ENCODE results near the gene RAB11FIP4. TPM values are rescaled to one million over a fixed set of nuclear protein-coding genes. Genes with fewer than 3 reads are reported as not detected.

RAB11FIP4 gene
- total and polyA plus RNA-seq, 2 of the 8 experiments (the other 6 are each of a cell fraction or from before 2014, with no cell fraction given): 21.7 to 53.2 TPM

- no peak for TF ChIP-seq CHD7 (IDR thresholded peaks at IDR 0.05; ENCODE audit: insufficient replicate concordance, low read length)
- TF ChIP-seq TCF12 (IDR thresholded peaks at IDR 0.05; ENCODE audit: low read depth, low read length): no peak
- TF ChIP-seq SUZ12 (IDR thresholded peaks at IDR 0.05; ENCODE audit: low read length): no peak
- TF ChIP-seq ZNF274 (IDR thresholded peaks at IDR 0.05; ENCODE audit: borderline replicate concordance, extremely low read depth, low read length): no peak
- TF ChIP-seq EP300 (IDR thresholded peaks at IDR 0.05; ENCODE audit: borderline replicate concordance in 1 of 2, low read depth in 2 of 2, low read length in 2 of 2): no peak
- no peak for TF ChIP-seq SIN3A (conservative IDR thresholded peaks at IDR 0.05 in 1 of 2, IDR thresholded peaks at IDR 0.05 in 1 of 2; ENCODE audit: low read depth in 1 of 2, low read length in 2 of 2)
- TF ChIP-seq ASH2L (IDR thresholded peaks at IDR 0.05; ENCODE audit: low read length): no peak
- no peak for TF ChIP-seq FOSL1 (IDR thresholded peaks at IDR 0.05; ENCODE audit: insufficient read depth, low read depth, low read length)
- TF ChIP-seq POLR2AphosphoS5 (IDR thresholded peaks at IDR 0.05; ENCODE audit: low read depth, low read length): no peak
- TF ChIP-seq YY1 (IDR thresholded peaks at IDR 0.05; ENCODE audit: low read depth, low read length): no peak
- TF ChIP-seq CHD1 (IDR thresholded peaks at IDR 0.05; ENCODE audit: low read depth, low read length): no peak
- TF ChIP-seq JUN (IDR thresholded peaks at IDR 0.05; ENCODE audit: low read depth, low read length): no peak
Observed at GRCh38 chr17:31554930-31555329, 163.5 kb downstream of the RAB11FIP4 start (continued).
